GM12801 (cell line): ENCODE results near the gene DNAH5.

Source experiments
- TF ChIP-seq, protein P1 (sequence below): IDR thresholded peaks from one replicate; pipeline ENCODE4 v1.5.1; 2011; ENCODE audit warnings: control low read depth; ENCODE audit not compliant: insufficient read length; ENCODE audit errors: extremely low read depth

DNAH5 gene

DNA sequence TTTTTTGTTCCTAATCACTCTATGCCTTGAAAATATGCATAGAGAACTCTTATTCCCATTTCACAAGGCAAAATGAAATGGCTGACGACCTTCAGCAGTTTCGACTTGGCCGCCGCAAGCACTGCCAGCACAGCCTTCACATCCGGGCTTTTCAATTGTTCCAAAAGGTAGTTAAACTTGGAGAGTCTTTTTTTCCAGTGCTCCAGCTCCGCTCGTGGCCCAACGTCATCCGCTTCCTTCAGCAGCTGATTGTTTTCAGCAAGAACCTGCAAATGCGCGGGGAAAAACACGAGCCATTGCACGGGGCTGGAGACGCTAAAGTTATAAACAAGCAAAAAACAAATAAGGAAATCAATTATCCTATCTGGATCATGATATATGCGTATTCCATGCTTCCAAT is 25.4 kb downstream of the DNAH5 start:
- TF ChIP-seq, protein P1, sequence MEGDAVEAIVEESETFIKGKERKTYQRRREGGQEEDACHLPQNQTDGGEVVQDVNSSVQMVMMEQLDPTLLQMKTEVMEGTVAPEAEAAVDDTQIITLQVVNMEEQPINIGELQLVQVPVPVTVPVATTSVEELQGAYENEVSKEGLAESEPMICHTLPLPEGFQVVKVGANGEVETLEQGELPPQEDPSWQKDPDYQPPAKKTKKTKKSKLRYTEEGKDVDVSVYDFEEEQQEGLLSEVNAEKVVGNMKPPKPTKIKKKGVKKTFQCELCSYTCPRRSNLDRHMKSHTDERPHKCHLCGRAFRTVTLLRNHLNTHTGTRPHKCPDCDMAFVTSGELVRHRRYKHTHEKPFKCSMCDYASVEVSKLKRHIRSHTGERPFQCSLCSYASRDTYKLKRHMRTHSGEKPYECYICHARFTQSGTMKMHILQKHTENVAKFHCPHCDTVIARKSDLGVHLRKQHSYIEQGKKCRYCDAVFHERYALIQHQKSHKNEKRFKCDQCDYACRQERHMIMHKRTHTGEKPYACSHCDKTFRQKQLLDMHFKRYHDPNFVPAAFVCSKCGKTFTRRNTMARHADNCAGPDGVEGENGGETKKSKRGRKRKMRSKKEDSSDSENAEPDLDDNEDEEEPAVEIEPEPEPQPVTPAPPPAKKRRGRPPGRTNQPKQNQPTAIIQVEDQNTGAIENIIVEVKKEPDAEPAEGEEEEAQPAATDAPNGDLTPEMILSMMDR: no peak

DNA sequence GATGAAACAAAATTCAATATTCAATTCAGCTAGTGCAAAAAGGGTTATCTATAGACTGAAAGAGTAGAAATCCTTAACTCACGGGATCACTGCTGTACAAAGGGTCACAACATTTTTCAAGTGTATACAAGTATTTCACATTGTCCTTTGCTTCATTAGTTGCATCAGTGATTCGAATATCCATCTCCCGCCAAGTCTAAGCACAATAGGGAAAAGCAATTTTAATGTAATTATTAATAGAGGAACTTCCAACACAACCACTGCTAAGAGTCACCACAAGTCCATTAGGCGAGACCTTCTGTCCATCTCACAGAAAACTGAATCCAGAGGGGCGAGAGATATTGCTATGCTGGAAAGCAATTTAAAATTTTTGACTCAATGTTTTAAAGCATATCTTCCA is 27.4 kb downstream of the DNAH5 start:
- TF ChIP-seq, protein P1: no peak

DNA sequence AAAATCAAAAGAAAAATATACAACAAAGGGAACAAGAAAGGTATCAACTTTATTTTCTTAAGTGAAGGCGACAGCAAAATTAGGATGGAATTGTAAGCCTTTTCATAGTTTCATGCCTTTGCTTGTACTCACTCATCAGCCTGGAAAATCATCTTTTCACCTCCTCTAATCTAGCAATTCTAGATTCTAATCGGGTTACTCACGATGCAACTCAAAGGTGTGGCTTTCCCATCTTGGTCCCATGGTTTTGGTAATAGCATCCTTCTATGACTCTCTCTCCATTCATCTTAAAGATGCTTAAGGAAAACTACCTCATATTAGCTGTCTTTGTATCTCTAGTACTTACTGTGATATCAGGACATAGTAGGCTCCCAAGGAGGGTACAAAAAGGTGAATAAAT is 30.5 kb downstream of the DNAH5 start:
- TF ChIP-seq, protein P1: no peak

- TF ChIP-seq, protein P1: no peak
Measured at GRCh38 chr5:13910637-13911288, 33.7 kb downstream of the DNAH5 start.

DNA sequence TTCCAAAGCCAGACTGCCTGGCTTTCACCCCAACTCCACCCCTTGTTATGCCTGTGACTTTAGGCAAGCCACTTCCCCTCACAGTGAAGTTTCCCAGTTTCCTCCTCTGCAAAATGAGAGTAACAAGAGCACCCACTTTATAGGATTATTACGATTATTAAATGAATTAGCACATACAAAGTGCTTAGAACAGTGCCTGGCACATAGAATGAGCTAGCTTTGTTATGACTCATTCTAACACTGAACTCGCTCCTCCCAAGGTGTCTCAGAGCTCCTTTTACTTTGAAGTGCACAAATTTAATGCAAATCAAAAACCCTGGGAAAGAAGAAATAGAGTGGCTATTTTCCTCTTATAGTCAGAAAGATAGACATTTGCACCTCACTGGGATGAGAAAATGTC is 34.3 kb downstream of the DNAH5 start:
- TF ChIP-seq, protein P1: no peak

GRCh38 chr5:13909271-13909670 is 35.2 kb downstream of the DNAH5 start:
- TF ChIP-seq, protein P1: no peak

DNA sequence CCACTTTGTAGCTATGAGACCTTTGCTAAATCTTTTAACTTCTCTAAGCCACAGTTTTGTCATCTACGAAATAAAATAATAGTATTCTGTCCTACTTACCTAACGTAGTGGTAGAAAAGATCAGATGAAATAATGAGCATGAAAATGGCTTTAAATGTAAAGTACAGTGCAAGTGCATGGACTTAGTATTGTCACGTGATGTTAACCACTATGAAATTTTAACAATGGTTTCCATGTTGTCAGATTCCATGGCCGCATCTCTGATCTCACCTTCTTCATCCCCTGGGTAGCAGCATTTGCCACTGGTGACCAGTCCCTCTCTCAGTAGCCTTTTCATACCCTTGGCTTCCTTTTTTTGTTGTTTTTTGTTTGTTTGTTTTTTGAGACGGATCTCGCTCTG is 45.9 kb downstream of the DNAH5 start:
- TF ChIP-seq, protein P1: no peak
